PC-3 (cell line): ENCODE results near the gene PSMD5. TPM values are rescaled to one million over a fixed set of nuclear protein-coding genes. Genes with fewer than 3 reads are reported as not detected.

Experiments used
- ATAC-seq: fragments of 200-7000 bp; cut with Tn5 transposase; 2 replicates; pipeline ENCODE4 v1.9.1; 2020; ENCODE audit warnings: mild to moderate bottlenecking, moderate library complexity
- BruUV-seq: library from RNA; stranded (reverse); fragments of 400-500 nt; replicated peaks from 2 replicates; lab custom pipeline; 2021; lab: Mats Ljungman, UMichigan
- CTCF ChIA-PET: fragments of 300-600 bp; sonication (Branson Sonifier 250); formaldehyde crosslinking; loops from one replicate; lab custom pipeline; 2022; ENCODE audit warnings: antibody characterized with exemption; lab: Charles Lee
- POLR2A ChIA-PET: fragments of 300-600 bp; sonication (Branson Sonifier 250); formaldehyde crosslinking; loops from one replicate; lab custom pipeline; 2022; ENCODE audit warnings: antibody characterized with exemption; ENCODE audit not compliant: unreplicated experiment; lab: Charles Lee
- DNase-seq: peaks from one replicate; pipeline ENCODE4 v3.0.0-alpha.2; 2015
- H2AFZ ChIP-seq: fragments of 300-600 bp; sonication (generic); 2 replicates; pipeline ENCODE4 v1.6.0; 2016; ENCODE audit warnings: antibody characterized with exemption, low read length
- H3F3A ChIP-seq: fragments of 300-600 bp; sonication (generic); one replicate; pipeline ENCODE4 v1.6.0; 2017; ENCODE audit warnings: antibody characterized with exemption, low read length, control low read depth, mild to moderate bottlenecking; ENCODE audit not compliant: unreplicated experiment
- H3K27ac ChIP-seq: fragments of 300-600 bp; sonication (generic); 2 replicates; pipeline ENCODE4 v1.5.1; 2016; ENCODE audit warnings: mild to moderate bottlenecking, low read length
- H3K27me3 ChIP-seq: fragments of 300-600 bp; sonication (generic); 2 replicates; pipeline ENCODE4 v1.6.1; 2016; ENCODE audit warnings: low read length, mixed read lengths
- H3K36me3 ChIP-seq: fragments of 300-600 bp; sonication (generic); 2 replicates; pipeline ENCODE4 v1.6.1; 2016; ENCODE audit warnings: low read depth, mixed run types, low read length, mixed read lengths
- H3K4me1 ChIP-seq: fragments of 300-600 bp; sonication (generic); 2 replicates; pipeline ENCODE4 v1.5.1; 2016; ENCODE audit warnings: low read length; ENCODE audit not compliant: insufficient read depth
- H3K4me2 ChIP-seq: fragments of 300-600 bp; sonication (generic); 2 replicates; pipeline ENCODE4 v1.6.0; 2016; ENCODE audit warnings: low read length
- H3K4me3 ChIP-seq: fragments of 300-600 bp; sonication (generic); 2 replicates; pipeline ENCODE4 v1.5.1; 2016; ENCODE audit warnings: mild to moderate bottlenecking, low read length, mixed read lengths
- H3K79me2 ChIP-seq: fragments of 300-600 bp; sonication (generic); 2 replicates; pipeline ENCODE4 v1.6.1; 2017; ENCODE audit warnings: low read length, mixed read lengths
- H3K9ac ChIP-seq: fragments of 300-600 bp; sonication (generic); 2 replicates; pipeline ENCODE4 v1.6.0; 2016; ENCODE audit warnings: mild to moderate bottlenecking, low read length
- H3K9me2 ChIP-seq: fragments of 300-600 bp; sonication (generic); replicated peaks from 2 replicates; pipeline ENCODE4 v1.6.1; 2016; ENCODE audit warnings: mixed run types, low read length, mixed read lengths
- H3K9me3 ChIP-seq: fragments of 300-600 bp; sonication (generic); 2 replicates; pipeline ENCODE4 v1.6.1; 2016; ENCODE audit warnings: low read length, mixed read lengths
- H4K20me1 ChIP-seq: fragments of 300-600 bp; sonication (generic); 2 replicates; pipeline ENCODE4 v1.6.1; 2016; ENCODE audit warnings: low read length, mixed read lengths
- CTCF ChIP-seq: fragments of 300-600 bp; sonication (generic); conservative IDR thresholded peaks from 2 replicates; pipeline ENCODE4 v1.5.1; 2017; ENCODE audit warnings: antibody characterized with exemption, low read depth, mild to moderate bottlenecking, low read length
- EZH2 ChIP-seq: fragments of 300-600 bp; sonication (generic); IDR thresholded peaks from one replicate; pipeline ENCODE4 v1.6.1; 2017; ENCODE audit warnings: antibody characterized with exemption, mild to moderate bottlenecking, low read length; ENCODE audit not compliant: unreplicated experiment
- EZH2phosphoT487 ChIP-seq: fragments of 300-600 bp; sonication (generic); IDR thresholded peaks from 2 replicates; pipeline ENCODE4 v1.6.1; 2018; ENCODE audit warnings: mild to moderate bottlenecking, antibody characterized with exemption, low read length, borderline replicate concordance
- intact Hi-C: fragments of 100-400 bp; cut with micrococcal nuclease; formaldehyde crosslinking; loops from 2 replicates; pipeline ENCODE4 v1.9.0; 2023
- total RNA-seq: library from RNA; depleted of rRNA; stranded (reverse); fragments of >200 nt; gene quantifications from 2 replicates; pipeline ENCODE4 v1.2.3, GENCODE V29; 2014

Gene PSMD5
- total RNA-seq, 1 experiment from 2014 or later: 23.4 TPM

- DNase-seq: no peak
- Histone ChIP-seq H3K9ac (no peak overlapping the region), H3K4me3 (no peak overlapping the region), H2AFZ (no peak overlapping the region), H3K4me1 (peaks cover 21% of the 10 kb centered on the region), H3K9me3 (no peaks in the 10 kb centered on the region), H3K27me3 (no peaks in the 10 kb centered on the region), H3F3A (peaks cover 12% of the 10 kb centered on the region), H3K9me2 (no peaks in the 10 kb centered on the region), H3K4me2 (no peak overlapping the region), H4K20me1 (peaks cover 5% of the 10 kb centered on the region; the same call in 1 of the 2 replicates), H3K79me2 (no peaks in the 10 kb centered on the region; the same call in 1 of the 2 replicates), H3K36me3 (peaks cover 17% of the 10 kb centered on the region), H3K27ac (no peak overlapping the region)
- TF ChIP-seq CTCF (no peak), EZH2 (no peak), EZH2phosphoT487 (no peak)
- ChIA-PET POLR2A (no interaction called here), CTCF (no interaction called here)
- ATAC-seq: no peak
- no TSS peak for BruUV-seq
- intact Hi-C loops: no loop called here
These were observed 71.8 kb downstream of the PSMD5 start for GRCh38 chr9:120770931-120771330.

GRCh38 chr9:120768886-120769285 is 73.8 kb downstream of the PSMD5 start:
- H3K4me3 ChIP-seq: no peak overlapping the region
- H3K4me2 ChIP-seq: no peak overlapping the region
- H3K9me3 ChIP-seq: no peaks in the 10 kb centered on the region
- intact Hi-C loops: no loop called here
- TF ChIP-seq EZH2phosphoT487: no peak
- no peak for TF ChIP-seq CTCF
- no TSS peak for BruUV-seq
- peaks cover 5% of the 10 kb centered on the region; the same call in 1 of the 2 replicates for H4K20me1 ChIP-seq
- H3K9me2 ChIP-seq: no peaks in the 10 kb centered on the region
- peaks cover 21% of the 10 kb centered on the region for H3K4me1 ChIP-seq
- H2AFZ ChIP-seq: no peak overlapping the region
- no peak overlapping the region for H3K27ac ChIP-seq
- H3K9ac ChIP-seq: no peak overlapping the region
- no peaks in the 10 kb centered on the region; the same call in 1 of the 2 replicates for H3K79me2 ChIP-seq
- no peaks in the 10 kb centered on the region for H3K27me3 ChIP-seq
- no peak for ATAC-seq
- H3F3A ChIP-seq: peaks cover 12% of the 10 kb centered on the region
- peaks cover 16% of the 10 kb centered on the region for H3K36me3 ChIP-seq
- POLR2A ChIA-PET: no interaction called here
- CTCF ChIA-PET: no interaction called here
- no peak for DNase-seq

GRCh38 chr9:120768247-120768646 is 74.5 kb downstream of the PSMD5 start:
- intact Hi-C loops: no loop called here
- Histone ChIP-seq H3K4me3 (no peak overlapping the region), H3K4me1 (peaks cover 21% of the 10 kb centered on the region), H3K9me3 (no peaks in the 10 kb centered on the region), H2AFZ (no peak overlapping the region), H3K79me2 (no peaks in the 10 kb centered on the region; the same call in 1 of the 2 replicates), H3K27me3 (no peaks in the 10 kb centered on the region), H3K36me3 (peaks cover 18% of the 10 kb centered on the region), H3K9ac (no peak overlapping the region), H4K20me1 (peaks cover 5% of the 10 kb centered on the region; the same call in 1 of the 2 replicates), H3K27ac (peak overlapping the region; percentile 68), H3K4me2 (peak overlapping the region; percentile 62), H3F3A (peaks cover 12% of the 10 kb centered on the region), H3K9me2 (no peaks in the 10 kb centered on the region)
- TF ChIP-seq EZH2: no peak
- TF ChIP-seq EZH2phosphoT487: no peak
- TF ChIP-seq CTCF: no peak
- ATAC-seq (no peak), DNase-seq (no peak)
- no TSS peak for BruUV-seq
- ChIA-PET CTCF (interaction anchor here (0.6 kb wide), 1 partner anchor 134 kb away, joined by 6 read pairs; no protein-coding TSS in a partner anchor), POLR2A (no interaction called here)
